ENCODE data around the gene SDHAF1.
"Not testable (repeated sequence)": the region's sequence is repeated elsewhere in the genome, so short reads cannot be mapped to it uniquely, and the experiment has no call there.

Gene SDHAF1

DNA sequence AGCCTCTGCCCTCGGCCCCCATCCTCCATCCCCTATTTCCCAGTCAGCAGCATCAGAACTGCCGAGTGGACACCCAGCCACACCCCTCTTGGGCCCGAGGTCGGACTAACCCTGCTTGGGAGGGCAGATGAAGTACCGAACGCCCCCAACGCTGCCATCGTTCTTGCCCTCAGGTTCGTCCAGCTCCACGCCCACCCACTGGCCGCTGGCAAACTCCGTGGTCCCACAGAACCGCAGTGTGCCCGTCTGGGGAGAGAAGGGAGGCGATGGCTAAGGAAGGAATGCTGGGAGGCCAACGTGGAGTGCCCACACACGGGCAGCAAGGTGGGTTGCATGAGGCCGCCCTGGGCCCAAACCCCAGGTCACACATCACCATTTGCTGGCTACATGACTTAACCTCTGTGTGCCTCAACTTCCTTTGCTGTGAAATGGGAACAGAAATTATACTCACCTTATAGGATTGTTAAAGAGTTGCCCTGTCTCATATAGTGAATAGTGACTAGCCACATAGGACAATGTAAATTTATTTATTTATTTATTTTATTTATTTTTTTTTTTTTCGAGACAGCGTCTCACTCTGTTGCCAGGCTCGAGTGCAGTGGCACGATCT lies 24.2 kb downstream of the SDHAF1 start:
- no peak for DNase-seq (ENCODE audit: low read depth)

DNA sequence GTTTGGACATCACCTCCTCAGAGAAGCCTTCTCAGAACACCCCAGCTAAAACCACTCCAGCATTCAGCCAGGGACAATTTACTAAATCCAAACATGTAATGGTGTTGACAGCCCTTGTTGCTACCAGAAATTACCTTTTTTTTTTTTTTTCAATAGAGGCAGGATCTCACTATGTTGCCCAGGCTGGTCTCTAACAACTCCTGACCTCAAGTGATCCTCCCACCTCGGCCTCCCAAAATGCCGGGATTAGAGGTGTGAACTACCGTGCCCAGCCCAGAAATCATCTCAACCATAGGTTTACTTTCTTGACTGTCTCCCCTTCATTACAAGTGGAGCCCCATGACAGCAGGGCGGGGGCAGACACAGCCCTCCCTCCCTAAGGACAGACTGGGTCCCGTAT lies 28.4 kb downstream of the SDHAF1 start:
- DNase-seq (ENCODE audit: low read depth): no peak

DNA sequence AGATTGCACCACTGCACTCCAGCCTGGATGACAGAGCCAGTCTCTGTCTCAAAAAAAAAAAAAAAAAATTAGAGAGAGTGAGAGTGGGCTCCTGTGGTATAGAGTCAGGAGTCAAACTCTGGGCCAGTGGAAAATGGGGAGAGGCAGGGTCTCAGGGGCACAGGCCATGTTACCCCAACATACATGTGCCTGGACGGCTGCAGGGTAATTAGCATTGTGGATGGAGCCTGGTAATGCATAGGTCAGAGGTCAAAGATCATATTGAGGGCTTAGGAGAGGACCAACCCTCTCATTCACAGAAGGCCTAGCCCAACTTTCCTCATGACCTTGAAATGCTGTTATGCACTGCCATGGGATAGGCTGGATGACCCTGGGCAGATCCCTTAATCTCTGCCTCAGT lies 30.6 kb downstream of the SDHAF1 start:
- DNase-seq (ENCODE audit: low read depth): no peak

DNA sequence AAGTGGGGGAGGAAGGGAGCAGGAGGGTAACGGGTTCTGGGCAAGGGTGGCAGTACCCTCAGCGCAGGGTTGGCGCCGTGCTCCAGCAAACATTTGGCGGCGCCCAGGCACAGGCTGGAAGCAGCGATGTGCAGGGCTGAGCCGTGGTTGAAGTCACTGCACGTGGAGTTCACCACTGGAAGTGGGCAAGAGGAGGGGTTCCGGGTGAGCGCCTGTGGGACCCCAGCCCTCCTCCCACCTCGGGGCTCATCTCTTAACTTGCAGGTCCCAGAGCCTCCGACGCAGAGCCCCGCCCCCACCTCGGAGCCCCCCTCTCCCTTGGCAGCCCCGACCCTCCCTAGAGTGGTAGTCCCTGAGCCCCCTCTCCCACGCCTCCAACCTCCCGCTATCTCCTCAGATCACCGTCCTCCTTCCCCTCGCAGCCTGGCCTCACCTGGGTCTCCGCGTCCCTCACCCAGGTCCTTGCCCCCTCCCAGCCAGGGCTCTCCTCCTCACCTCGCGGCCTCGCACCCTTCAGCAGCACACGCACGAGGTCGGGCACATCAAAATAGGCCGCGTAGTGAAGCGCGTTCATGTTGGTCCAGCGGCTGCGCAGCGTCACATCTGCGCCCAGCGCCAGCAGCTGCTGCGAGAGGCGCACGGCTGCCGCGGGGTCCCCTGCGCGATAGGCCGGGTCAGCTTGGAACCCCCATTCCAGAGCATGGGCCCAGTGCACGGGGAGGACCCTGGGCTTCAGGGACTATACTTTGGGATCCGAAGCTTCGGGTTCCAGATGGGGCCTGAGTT lies 31.3 kb downstream of the SDHAF1 start:
- DNase-seq (ENCODE audit: low read depth): no peak

DNA sequence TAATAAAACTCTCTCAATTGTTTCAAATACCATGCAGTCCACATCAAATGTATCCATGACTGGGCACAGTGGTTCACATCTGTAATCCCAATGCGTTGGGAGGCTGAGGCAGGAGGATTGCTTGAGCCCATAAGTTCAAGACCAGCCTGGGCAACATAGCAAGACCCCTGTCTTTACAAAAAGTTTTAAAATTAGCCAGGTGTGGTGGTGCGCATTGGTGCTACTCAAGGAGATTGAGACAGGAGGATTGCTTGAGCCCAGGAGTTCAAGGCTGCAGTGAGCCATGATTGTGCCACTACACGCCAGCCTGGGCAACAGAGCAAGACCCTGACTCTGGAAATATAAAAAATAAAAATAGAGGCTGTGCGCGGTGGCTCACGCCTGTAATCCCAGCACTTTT lies 32.7 kb downstream of the SDHAF1 start:
- no peak for DNase-seq (ENCODE audit: low read depth)

DNA sequence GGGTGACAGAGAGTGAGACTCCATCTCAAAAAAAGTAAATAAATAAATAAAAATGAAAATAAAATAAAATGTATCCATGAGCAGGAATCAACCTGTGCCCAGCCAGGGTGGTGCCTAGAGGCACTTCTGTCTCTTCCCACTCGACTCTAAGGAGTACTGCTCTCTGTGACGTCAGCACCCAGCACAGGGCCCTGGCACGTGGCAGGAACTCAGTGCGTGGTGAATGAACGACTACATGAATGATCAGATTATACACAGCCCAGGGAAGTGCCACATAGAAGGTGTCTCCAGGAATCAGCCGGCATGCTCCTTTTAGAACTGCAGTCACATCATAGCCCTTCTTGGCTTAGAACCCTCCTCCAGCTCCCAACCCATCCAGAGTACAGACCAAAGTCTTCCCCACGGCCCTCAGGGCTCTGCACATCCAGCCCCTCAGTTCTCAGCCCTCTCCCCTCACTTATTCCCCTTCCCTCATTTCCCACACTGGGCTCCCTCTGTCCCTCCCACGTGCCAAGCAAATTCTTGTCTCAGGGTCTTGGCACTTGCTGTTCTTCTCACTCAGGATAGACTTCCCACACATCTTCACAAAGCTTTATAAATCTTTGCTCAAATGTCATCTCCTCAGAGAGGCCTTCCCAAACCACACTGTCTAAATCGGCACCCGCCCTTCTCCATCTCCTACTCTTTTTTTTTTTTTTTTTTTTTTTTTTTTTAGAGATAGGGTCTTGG lies 33.5 kb downstream of the SDHAF1 start:
- no peak for DNase-seq (ENCODE audit: low read depth)

DNA sequence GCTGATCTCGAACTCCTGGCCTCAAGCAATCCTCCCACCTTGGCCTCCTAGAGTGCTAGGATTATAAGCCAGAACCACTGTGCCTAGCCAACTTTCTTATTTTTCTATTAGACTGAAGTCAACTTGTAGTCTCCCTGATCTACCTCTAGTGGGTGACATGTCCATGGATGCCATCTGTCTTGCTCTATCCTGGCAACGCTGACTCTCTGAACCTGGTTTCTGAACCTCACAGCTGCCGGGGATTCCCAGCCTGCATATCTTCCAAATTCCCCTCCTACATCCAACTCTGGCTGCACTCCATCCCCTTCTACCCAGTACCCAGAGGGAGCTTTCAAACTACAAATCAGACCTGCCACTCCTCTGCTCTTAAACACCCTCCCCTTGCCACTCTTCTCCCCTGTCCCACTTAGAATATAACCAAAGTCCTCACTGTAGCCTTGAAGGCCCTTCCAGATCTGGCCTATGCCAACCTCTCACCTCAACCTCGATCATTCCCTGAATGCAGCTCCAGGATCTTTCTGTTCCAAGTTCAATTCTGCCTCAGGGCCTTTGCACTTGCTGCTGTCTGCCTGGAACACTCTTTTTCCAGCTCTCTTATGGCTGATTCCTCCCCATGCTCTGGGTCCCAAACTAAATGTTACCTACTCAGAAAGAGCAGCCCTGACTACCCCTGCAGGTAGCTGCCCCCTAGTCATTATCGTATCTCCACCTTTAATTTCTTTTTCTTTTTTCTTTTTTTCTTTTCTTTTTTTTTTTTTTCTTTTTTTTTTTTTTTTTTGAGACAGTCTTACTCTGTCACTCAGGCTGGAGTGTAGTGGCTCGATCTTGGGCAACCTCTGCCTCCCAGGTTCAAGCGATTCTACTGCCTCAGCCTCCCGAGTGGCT lies 35.5 kb downstream of the SDHAF1 start:
- no peak for DNase-seq (ENCODE audit: low read depth)

DNA sequence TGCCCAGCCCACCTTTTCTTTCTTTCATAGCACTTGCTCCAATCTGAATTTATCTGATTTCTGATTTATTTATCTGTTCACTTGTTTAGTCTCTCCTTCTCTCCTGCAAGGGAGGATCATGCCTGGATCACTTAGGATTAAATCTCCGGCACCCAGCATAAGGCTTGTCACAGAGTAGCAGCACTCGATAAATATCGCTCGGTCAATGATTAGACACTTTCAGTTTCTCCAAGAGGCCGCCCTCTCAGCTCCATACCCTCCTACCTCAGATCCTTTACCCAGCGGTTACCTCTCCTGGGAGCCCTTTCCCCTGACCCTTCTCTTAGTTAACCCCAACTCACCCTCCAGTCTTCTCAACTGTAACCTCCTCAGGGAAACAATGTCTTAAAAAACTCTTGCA lies 36.3 kb downstream of the SDHAF1 start:
- DNase-seq (ENCODE audit: low read depth): no peak

DNA sequence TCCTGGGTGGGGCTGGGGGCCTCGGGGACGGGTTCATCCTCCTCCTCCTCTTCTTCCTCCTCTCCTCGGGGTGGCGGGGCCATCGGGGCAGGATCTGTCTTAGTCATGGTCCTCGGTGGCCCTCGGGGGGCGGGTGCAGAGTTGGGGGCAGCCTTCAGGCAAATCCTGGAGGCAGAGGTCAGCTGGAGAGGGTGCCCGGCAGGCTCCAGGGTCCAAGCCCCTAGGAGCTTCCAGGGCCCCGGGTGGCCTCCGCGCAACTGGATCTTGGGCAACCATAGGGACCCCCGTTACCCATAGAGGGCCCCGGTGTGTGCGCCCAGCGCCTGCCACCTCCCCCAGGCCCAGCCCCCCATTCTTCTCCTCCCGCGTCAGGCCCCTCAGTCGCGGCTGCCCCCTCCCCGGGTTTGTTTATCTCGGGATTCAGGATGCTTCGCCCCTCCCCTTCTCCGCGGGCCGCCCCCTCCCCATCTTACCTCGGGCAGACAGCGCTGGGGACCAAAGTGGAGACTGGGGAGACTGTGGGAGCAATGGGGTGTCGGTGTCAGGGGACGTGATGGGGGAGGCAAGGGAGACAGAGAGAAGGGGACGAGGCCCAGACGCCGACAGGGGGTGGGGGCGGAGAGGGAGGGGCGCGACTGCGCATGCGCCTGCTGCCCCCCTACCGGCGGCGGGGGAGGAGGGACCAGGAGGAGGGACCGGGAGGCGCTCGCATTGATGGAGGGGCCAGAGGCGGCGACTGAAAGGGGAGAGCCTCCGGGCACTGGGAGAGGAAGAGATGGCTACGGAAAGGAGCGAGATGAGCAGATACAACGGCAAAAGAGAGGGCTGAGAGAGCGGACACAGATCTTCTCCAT lies 37.5 kb downstream of the SDHAF1 start, which contains the start of gene CLIP3:
TSS of gene CLIP3 (minus strand) at position 623 of the 854 bp plus-strand sequence. CDS start at position 107, 516 bp downstream.
- no peak for DNase-seq (ENCODE audit: low read depth)

DNA sequence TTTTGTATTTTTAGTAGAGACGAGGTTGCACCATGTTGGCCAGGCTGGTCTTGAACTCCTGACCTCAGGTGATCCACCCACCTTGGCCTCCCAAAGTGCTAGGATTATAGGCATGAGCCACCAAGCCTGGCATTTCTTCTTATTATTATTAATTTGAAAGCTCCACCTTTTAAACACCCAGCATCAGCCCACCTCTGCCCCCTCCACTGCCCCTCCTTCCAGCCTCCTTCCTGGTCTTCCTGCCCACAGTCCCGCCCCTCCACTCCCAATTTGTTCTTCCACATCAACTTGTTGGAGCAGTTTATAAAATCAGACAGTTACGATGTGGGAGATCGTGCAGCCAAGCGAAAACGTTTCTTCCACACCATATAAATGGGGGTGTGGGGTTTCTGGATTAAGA lies 45.5 kb downstream of the SDHAF1 start:
- DNase-seq (ENCODE audit: low read depth): no peak

DNA sequence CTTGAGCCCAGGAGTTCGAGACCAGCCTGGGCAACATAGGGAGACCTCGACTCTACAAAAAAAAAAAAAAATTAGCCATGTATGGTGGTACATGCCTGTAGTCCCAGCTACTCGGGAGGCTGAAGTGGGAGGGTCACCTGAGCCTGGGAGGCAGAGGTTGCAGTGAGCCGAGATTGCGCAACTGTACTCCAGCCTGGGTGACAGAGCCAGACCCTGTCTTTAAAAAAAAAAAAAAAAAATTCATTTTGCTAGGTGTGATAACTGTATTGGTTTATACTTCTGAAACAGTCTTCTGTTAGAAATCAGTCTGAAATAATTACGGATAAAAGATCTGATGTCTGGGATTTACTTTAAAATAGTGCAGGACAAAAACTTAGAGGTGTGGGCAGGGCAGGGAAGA lies 46.1 kb downstream of the SDHAF1 start:
- DNase-seq (ENCODE audit: low read depth): not testable (repeated sequence)

DNA sequence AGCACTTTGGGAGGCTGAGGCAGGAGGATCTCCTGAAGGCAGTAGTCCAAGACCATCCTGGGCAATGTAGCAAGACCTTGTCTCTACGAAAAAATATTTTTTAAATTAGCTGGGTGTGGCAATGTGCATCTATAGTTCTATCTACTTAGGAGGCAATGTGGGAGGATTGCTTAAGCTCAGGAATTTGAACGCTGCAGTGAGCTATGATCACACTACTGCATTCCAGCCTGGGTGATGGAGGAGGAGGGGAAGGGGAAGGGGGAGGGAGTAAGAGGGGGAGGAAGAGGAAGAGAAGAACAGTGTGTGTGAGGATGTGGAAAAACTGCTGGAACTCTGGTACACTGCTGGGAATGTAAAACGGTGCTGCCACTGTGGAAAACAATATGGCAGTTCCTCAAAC lies 46.8 kb downstream of the SDHAF1 start:
- DNase-seq (ENCODE audit: low read depth): no peak

DNA sequence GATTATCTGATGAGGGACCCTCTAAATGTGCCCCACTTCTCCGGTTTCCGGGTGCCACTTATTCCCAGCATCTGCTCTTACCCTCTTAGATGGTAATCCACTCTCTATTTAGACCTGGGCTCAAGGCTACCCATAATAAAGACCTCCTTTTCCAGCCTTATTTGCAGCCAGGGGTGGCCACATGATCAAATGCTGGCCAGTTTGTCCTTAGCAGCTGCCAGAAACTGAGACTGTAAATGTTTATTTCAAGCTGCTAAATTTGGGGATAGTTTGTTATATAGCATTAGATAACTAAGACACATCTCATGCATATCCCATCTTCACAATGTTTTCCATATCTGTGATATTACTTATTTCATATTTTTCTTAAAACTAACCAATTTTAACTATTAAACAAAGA lies 49.0 kb downstream of the SDHAF1 start:
- no peak for DNase-seq (ENCODE audit: low read depth)
